H1 (cell line): ENCODE measurements around the gene KCNK15. TPM values are rescaled to one million over a fixed set of nuclear protein-coding genes. Genes with fewer than 3 reads are reported as not detected.

Experiments used
- polyA plus RNA-seq, 7 experiments: library from polyadenylated mRNA; depleted of rRNA in 3 of 7; stranded (reverse) in 5 of 7; unstranded in 2 of 7; fragments of >200 nt in 5 of 7; fragments of 200-250 nt in 2 of 7; gene quantifications; 1 replicate in 5 of 7; 2 replicates in 1 of 7; 4 replicates in 1 of 7; pipeline versions ENCODE4 v1.2.1 to v1.2.3, GENCODE V29; 2011 to 2013; ENCODE audit warnings: missing spikeins in 2 of 7, mixed read lengths in 2 of 7
- total RNA-seq: library from RNA; stranded (reverse); fragmentation: NEBNext Ultra II Directional; extraction: Animal tissue kit (Norgen Biotek cat#: 25700); gene quantifications from 2 replicates; pipeline ENCODE4 v1.2.1, GENCODE V29; 2021

Gene KCNK15
- total and polyA plus RNA-seq, 2 of the 8 experiments (the other 6 are each of a cell fraction or from before 2014, with no cell fraction given) = 0.24 to 0.33 TPM

Other genes starting within 250 kb of the KCNK15 start
- 44.1 and 47.2 TPM in 2 replicates for gene SERINC3, start 223.8 kb upstream of the KCNK15 start, total RNA-seq
- gene SERINC3, start 223.8 kb upstream of the KCNK15 start, polyA plus RNA-seq (2011; rRNA removed) = 51.7 and 66.0 TPM in 2 replicates
- gene PKIG, start 163.3 kb upstream of the KCNK15 start, total RNA-seq = 25.4 and 26.7 TPM in 2 replicates
- gene PKIG, start 163.3 kb upstream of the KCNK15 start, polyA plus RNA-seq (2011; rRNA removed) = 34.3 and 37.5 TPM in 2 replicates
- 19.5 and 19.9 TPM in 2 replicates for gene ADA, start 94.2 kb upstream of the KCNK15 start, total RNA-seq
- 32.8 and 33.9 TPM in 2 replicates for gene ADA, start 94.2 kb upstream of the KCNK15 start, polyA plus RNA-seq (2011; rRNA removed)
- gene CCN5, start 30.5 kb upstream of the KCNK15 start, total RNA-seq = not detected in 2 replicates
- gene CCN5, start 30.5 kb upstream of the KCNK15 start, polyA plus RNA-seq (2011; rRNA removed) = not detected in 2 replicates
- gene RIMS4, start 64.7 kb downstream of the KCNK15 start, total RNA-seq = 44.2 and 49.8 TPM in 2 replicates
- gene RIMS4, start 64.7 kb downstream of the KCNK15 start, polyA plus RNA-seq (2011; rRNA removed) = 13.3 and 18.9 TPM in 2 replicates
- 246 and 256 TPM in 2 replicates for gene YWHAB, start 139.8 kb downstream of the KCNK15 start, total RNA-seq
- gene YWHAB, start 139.8 kb downstream of the KCNK15 start, polyA plus RNA-seq (2011; rRNA removed) = 40.2 and 72.9 TPM in 2 replicates
- 60.9 and 61.1 TPM in 2 replicates for gene PABPC1L, start 164.2 kb downstream of the KCNK15 start, total RNA-seq
- 108 and 151 TPM in 2 replicates for gene PABPC1L, start 164.2 kb downstream of the KCNK15 start, polyA plus RNA-seq (2011; rRNA removed)
- gene TOMM34, start 214.5 kb downstream of the KCNK15 start, total RNA-seq = 32.1 and 33.8 TPM in 2 replicates
- gene TOMM34, start 214.5 kb downstream of the KCNK15 start, polyA plus RNA-seq (2011; rRNA removed) = 30.0 and 35.1 TPM in 2 replicates
- gene STK4, start 220.6 kb downstream of the KCNK15 start, total RNA-seq = 33.8 and 34.3 TPM in 2 replicates
- 8.6 and 12.0 TPM in 2 replicates for gene STK4, start 220.6 kb downstream of the KCNK15 start, polyA plus RNA-seq (2011; rRNA removed)